KMS-11 (cell line): ENCODE results near the gene LDAF1.

Experiments used
- H2AFZ ChIP-seq: fragments of 200-600 bp; sonication (generic); 2 replicates; pipeline ENCODE4 v1.6.1; 2016; ENCODE audit warnings: antibody characterized with exemption, mixed run types, low read depth
- H3K27ac ChIP-seq: fragments of 200-600 bp; sonication (generic); 2 replicates; pipeline ENCODE4 v1.6.1; 2016; ENCODE audit warnings: mild to moderate bottlenecking, mixed run types
- H3K27me3 ChIP-seq: fragments of 200-600 bp; sonication (generic); 2 replicates; pipeline ENCODE4 v1.6.1; 2017; ENCODE audit warnings: mild to moderate bottlenecking, low read depth, mixed run types, moderate library complexity; ENCODE audit not compliant: insufficient read depth
- H3K36me3 ChIP-seq: fragments of 200-600 bp; sonication (generic); 2 replicates; pipeline ENCODE4 v1.6.1; 2017; ENCODE audit warnings: mild to moderate bottlenecking, mixed run types; ENCODE audit not compliant: insufficient read depth
- H3K4me1 ChIP-seq: fragments of 200-600 bp; sonication (generic); 2 replicates; pipeline ENCODE4 v1.6.1; 2016; ENCODE audit warnings: mild to moderate bottlenecking, low read depth, mixed run types; ENCODE audit not compliant: poor library complexity, severe bottlenecking
- H3K4me2 ChIP-seq: fragments of 200-600 bp; sonication (generic); 2 replicates; pipeline ENCODE4 v1.7.0; 2016; ENCODE audit warnings: mild to moderate bottlenecking, mixed run types
- H3K4me3 ChIP-seq: fragments of 200-600 bp; sonication (generic); IDR thresholded peaks from 2 replicates; pipeline ENCODE4 v1.6.1; 2017; ENCODE audit warnings: low read depth, low read length, mixed read lengths; ENCODE audit not compliant: insufficient read depth
- H3K79me2 ChIP-seq: fragments of 200-600 bp; sonication (generic); 2 replicates; pipeline ENCODE4 v1.6.1; 2016; ENCODE audit warnings: low read depth, mixed run types; ENCODE audit not compliant: insufficient read depth
- H3K9ac ChIP-seq: fragments of 200-600 bp; sonication (generic); 2 replicates; pipeline ENCODE4 v1.6.1; 2016; ENCODE audit warnings: mild to moderate bottlenecking, mixed run types
- H4K20me1 ChIP-seq: fragments of 200-600 bp; sonication (generic); 2 replicates; pipeline ENCODE4 v1.6.1; 2016; ENCODE audit warnings: mild to moderate bottlenecking, mixed run types; ENCODE audit not compliant: insufficient read depth
- TF ChIP-seq, protein P1 (sequence below): fragments of 200-600 bp; sonication (generic); conservative IDR thresholded peaks from 2 replicates; pipeline ENCODE4 v1.6.1; 2017; ENCODE audit warnings: low read depth, mild to moderate bottlenecking, antibody characterized with exemption, low read length, moderate library complexity, mixed read lengths

The LDAF1 gene

DNA sequence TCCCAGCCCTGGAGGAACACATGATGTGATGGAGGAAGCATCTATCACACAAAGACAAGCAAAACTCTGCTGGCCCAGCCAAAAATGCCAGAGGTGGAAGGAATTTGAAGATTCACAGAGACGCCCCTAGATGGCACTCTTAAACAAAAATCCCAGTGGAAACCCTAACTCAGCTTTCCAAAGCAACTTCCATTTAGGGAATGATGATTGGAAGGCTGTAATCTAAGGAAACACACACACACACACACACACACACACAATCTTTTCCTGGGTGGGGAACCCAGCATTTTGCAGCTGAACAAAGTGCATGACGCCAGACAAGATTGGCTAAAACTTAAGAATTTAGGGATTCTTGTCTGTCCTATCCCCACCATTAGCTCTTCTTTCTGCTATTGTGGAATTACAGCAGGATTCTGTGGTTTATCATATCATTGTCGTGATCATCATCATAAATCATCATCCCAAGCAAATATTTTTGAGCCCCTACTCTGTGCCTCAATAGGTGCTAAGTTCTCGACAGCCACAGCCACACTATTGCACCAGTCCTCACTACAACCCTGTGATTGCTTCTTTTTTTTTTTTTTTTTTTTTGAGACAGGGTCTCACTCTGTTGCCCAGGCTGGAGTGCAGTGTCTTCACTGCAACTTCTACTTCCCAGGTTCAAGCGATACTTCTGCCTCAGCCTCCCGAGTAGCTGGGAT is 1.6 kb upstream of the LDAF1 start:
- H4K20me1 ChIP-seq, result no peaks in the 10 kb centered on the region
- no peaks in the 10 kb centered on the region for H3K36me3 ChIP-seq
- no peak overlapping the region for H3K27ac ChIP-seq
- H3K4me2 ChIP-seq, result no peak overlapping the region
- no peak overlapping the region for H3K4me3 ChIP-seq
- TF ChIP-seq, protein P1, sequence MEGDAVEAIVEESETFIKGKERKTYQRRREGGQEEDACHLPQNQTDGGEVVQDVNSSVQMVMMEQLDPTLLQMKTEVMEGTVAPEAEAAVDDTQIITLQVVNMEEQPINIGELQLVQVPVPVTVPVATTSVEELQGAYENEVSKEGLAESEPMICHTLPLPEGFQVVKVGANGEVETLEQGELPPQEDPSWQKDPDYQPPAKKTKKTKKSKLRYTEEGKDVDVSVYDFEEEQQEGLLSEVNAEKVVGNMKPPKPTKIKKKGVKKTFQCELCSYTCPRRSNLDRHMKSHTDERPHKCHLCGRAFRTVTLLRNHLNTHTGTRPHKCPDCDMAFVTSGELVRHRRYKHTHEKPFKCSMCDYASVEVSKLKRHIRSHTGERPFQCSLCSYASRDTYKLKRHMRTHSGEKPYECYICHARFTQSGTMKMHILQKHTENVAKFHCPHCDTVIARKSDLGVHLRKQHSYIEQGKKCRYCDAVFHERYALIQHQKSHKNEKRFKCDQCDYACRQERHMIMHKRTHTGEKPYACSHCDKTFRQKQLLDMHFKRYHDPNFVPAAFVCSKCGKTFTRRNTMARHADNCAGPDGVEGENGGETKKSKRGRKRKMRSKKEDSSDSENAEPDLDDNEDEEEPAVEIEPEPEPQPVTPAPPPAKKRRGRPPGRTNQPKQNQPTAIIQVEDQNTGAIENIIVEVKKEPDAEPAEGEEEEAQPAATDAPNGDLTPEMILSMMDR, result peak; percentile 83
- no peak overlapping the region for H3K9ac ChIP-seq
- H2AFZ ChIP-seq, result no peak overlapping the region
- peaks cover 7% of the 10 kb centered on the region for H3K4me1 ChIP-seq
- H3K79me2 ChIP-seq, result no peaks in the 10 kb centered on the region
- no peaks in the 10 kb centered on the region for H3K27me3 ChIP-seq

DNA sequence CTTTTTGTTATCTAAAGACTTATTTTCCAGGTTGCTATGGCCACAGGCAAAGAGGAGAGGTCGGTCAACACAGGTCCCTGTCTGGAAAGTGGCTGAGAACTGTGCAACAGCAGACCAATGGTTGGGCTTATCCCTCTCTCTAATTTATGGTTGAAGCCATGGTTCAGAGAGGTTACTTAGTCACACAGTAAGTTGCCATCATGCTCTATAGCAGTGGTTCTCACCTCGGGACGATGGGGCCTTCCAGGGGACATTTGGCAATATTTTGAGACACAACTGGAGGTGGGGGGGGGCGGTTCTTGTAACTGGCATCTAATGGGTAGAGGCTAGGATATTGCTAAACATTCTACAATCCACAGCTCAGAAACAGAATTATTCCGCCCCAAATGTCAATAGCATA is 842 bp upstream of the LDAF1 start:
- H3K4me1 ChIP-seq, result peaks cover 7% of the 10 kb centered on the region
- H3K79me2 ChIP-seq, result no peaks in the 10 kb centered on the region
- H3K4me2 ChIP-seq, result peak overlapping the region; percentile 91
- TF ChIP-seq, protein P1, result no peak
- no peak overlapping the region for H3K4me3 ChIP-seq
- no peaks in the 10 kb centered on the region for H4K20me1 ChIP-seq
- no peaks in the 10 kb centered on the region for H3K36me3 ChIP-seq
- no peak overlapping the region; the same call in 1 of the 2 replicates for H3K9ac ChIP-seq
- H3K27me3 ChIP-seq, result no peaks in the 10 kb centered on the region
- H2AFZ ChIP-seq, result peak overlapping the region; percentile 100
- H3K27ac ChIP-seq, result no peak overlapping the region

DNA sequence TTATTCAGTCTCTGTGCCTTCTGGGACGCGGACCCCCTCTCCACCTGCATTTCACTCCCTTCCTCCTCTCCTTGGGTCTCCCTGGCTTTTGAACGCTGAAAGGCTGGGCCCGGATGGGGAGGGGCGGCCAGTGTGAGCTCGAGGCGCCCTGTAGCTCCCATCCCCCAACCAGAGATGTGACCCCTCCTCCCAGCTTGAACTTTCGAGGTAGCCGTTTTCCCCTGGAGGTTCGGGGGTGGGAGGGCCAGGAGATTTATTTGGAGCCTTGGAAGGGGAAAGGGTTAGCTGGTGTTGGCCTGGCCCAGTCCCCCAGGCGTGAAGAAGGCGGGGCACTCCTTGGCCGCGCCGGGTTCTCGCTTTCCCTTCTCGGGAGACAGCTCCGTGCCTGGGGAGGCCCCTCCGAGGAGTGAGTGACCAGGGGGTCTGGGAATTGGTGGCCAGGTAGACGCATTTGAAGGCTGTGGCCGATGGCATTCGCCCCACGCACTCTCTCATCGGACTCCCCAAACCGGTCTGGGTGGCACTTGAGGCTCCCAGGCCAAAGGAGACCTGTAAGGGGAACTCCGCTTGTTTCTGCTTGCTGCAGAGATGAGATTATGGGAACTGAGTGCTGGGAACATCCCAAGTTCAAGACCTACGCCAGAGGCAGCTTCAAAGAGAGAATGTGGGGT is 942 bp downstream of the LDAF1 start:
- H3K4me2 ChIP-seq, result peak overlapping the region; percentile 91; the same call in 1 of the 2 replicates
- H3K79me2 ChIP-seq, result no peaks in the 10 kb centered on the region
- no peaks in the 10 kb centered on the region for H3K27me3 ChIP-seq
- no peak overlapping the region for H3K27ac ChIP-seq
- no peaks in the 10 kb centered on the region for H3K36me3 ChIP-seq
- no peak overlapping the region for H3K9ac ChIP-seq
- H3K4me1 ChIP-seq, result peaks cover 7% of the 10 kb centered on the region
- peak overlapping the region; percentile 100; the same call in 1 of the 2 replicates for H2AFZ ChIP-seq
- no peak overlapping the region for H3K4me3 ChIP-seq
- H4K20me1 ChIP-seq, result no peaks in the 10 kb centered on the region
- TF ChIP-seq, protein P1, result no peak

DNA sequence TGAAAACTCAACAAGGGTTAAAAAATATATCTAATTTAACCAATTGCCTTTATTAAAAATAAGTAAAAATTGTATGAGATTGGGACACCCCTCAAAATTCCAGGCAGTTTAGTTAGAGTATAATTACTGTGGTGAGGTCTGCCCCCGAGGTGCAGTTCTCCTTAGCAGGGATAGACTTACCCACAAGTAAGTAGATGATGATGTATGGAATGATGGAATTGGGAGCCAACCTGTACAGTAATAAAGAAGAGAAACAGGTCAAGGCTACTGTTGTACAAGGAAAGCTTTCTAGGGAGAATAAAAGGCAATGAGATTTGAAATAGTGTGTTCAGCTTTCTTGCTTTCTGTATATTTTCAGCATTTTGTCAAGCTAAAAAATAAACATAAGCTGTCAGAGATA is 1.8 kb downstream of the LDAF1 start:
- H3K9ac ChIP-seq, result no peak overlapping the region
- no peak overlapping the region for H3K27ac ChIP-seq
- H2AFZ ChIP-seq, result no peak overlapping the region
- H3K27me3 ChIP-seq, result no peaks in the 10 kb centered on the region
- no peak overlapping the region for H3K4me2 ChIP-seq
- no peaks in the 10 kb centered on the region for H4K20me1 ChIP-seq
- peaks cover 7% of the 10 kb centered on the region for H3K4me1 ChIP-seq
- H3K4me3 ChIP-seq, result no peak overlapping the region
- no peaks in the 10 kb centered on the region for H3K79me2 ChIP-seq
- TF ChIP-seq, protein P1, result no peak
- H3K36me3 ChIP-seq, result no peaks in the 10 kb centered on the region
